Suprapubic skin (tissue), 4 donors: ENCODE measurements around the gene EPC2. TPM values are rescaled to one million over a fixed set of nuclear protein-coding genes. Genes with fewer than 3 reads are reported as not detected.

ENCODE experiments used
- DNase-seq, 2 donors: peaks; one replicate each; pipeline ENCODE4 v3.0.0-alpha.2; 2019; ENCODE audit warnings: low spot score in 2 of 2
- H3K27ac ChIP-seq: fragments of 200-600 bp; sonication (generic); one replicate; pipeline ENCODE4 v1.5.1; 2019
- H3K27me3 ChIP-seq: fragments of 200-600 bp; sonication (generic); one replicate; pipeline ENCODE4 v1.5.1; 2019
- H3K36me3 ChIP-seq: fragments of 200-600 bp; sonication (generic); one replicate; pipeline ENCODE4 v1.5.1; 2019
- H3K4me1 ChIP-seq: fragments of 200-600 bp; sonication (generic); one replicate; pipeline ENCODE4 v1.5.1; 2019
- H3K4me3 ChIP-seq: fragments of 200-600 bp; sonication (generic); one replicate; pipeline ENCODE4 v1.5.1; 2019; ENCODE audit warnings: mild to moderate bottlenecking
- H3K9me3 ChIP-seq: fragments of 200-600 bp; sonication (generic); one replicate; pipeline ENCODE4 v1.5.1; 2019
- CTCF ChIP-seq, 2 donors: fragments of 200-600 bp in 1 of 2; fragments of 450-650 bp in 1 of 2; sonication (generic) in 1 of 2; IDR thresholded peaks; one replicate each; pipeline ENCODE4 v1.5.1; 2016 to 2019; ENCODE audit warnings: antibody characterized with exemption in 2 of 2, mild to moderate bottlenecking in 1 of 2, moderate library complexity in 1 of 2
- EP300 ChIP-seq: sonication (generic); formaldehyde crosslinking; IDR thresholded peaks from one replicate; pipeline ENCODE4 v1.6.1; 2017; ENCODE audit warnings: antibody characterized with exemption
- POLR2A ChIP-seq, 2 donors: fragments of 450-650 bp; IDR thresholded peaks; one replicate each; pipeline ENCODE4 v1.6.1; 2017; ENCODE audit warnings: antibody characterized with exemption in 2 of 2, mild to moderate bottlenecking in 2 of 2, moderate library complexity in 2 of 2
- POLR2AphosphoS5 ChIP-seq, 3 donors: sonication (generic); formaldehyde crosslinking; IDR thresholded peaks; one replicate each; pipeline ENCODE4 v1.6.1; 2017; ENCODE audit warnings: antibody characterized with exemption in 3 of 3
- WGBS: methylation state at CpG from one replicate; pipeline ENCODE4 v1.1.5; 2018; 5-methylcytosine and 5-hydroxymethylcytosine counted together
- total RNA-seq, 4 donors: library from RNA; depleted of rRNA; stranded (reverse); fragments of >200 nt; gene quantifications; one replicate each; pipeline ENCODE4 v1.1.0, GENCODE V29; 2016

The EPC2 gene
- total RNA-seq, 4 donors from 2014 or later: 22.9 to 30.3 (median 26.9) TPM

GRCh38 chr2:148664229-148664628 is 19.7 kb downstream of the EPC2 start:
- H3K4me1 ChIP-seq: peaks cover 26% of the 10 kb centered on the region
- H3K36me3 ChIP-seq: no peaks in the 10 kb centered on the region
- no peak overlapping the region for H3K27ac ChIP-seq
- H3K4me3 ChIP-seq: no peak overlapping the region
- H3K9me3 ChIP-seq: no peaks in the 10 kb centered on the region
- no peaks in the 10 kb centered on the region for H3K27me3 ChIP-seq
- DNase-seq: no peak
- TF ChIP-seq POLR2AphosphoS5 (IDR thresholded peaks at IDR 0.05) (no peak), POLR2A (IDR thresholded peaks at IDR 0.05) (no peak), EP300 (no peak), CTCF (IDR thresholded peaks at IDR 0.05) (no peak)
- 91% methylated on average over 8 of the region's 8 CpGs for WGBS

GRCh38 chr2:148666555-148666954 is 22.0 kb downstream of the EPC2 start:
- H3K9me3 ChIP-seq: no peaks in the 10 kb centered on the region
- DNase-seq: no peak
- H3K4me1 ChIP-seq: peaks cover 26% of the 10 kb centered on the region
- no peak overlapping the region for H3K27ac ChIP-seq
- no peak for TF ChIP-seq POLR2AphosphoS5 (IDR thresholded peaks at IDR 0.05)
- TF ChIP-seq CTCF (IDR thresholded peaks at IDR 0.05): no peak
- no peak for TF ChIP-seq EP300
- TF ChIP-seq POLR2A (IDR thresholded peaks at IDR 0.05): no peak
- no peaks in the 10 kb centered on the region for H3K27me3 ChIP-seq
- H3K4me3 ChIP-seq: no peak overlapping the region
- no peaks in the 10 kb centered on the region for H3K36me3 ChIP-seq

- TF ChIP-seq CTCF (IDR thresholded peaks at IDR 0.05): no peak
- no peak for TF ChIP-seq POLR2A (IDR thresholded peaks at IDR 0.05)
- no peak for TF ChIP-seq POLR2AphosphoS5 (IDR thresholded peaks at IDR 0.05)
- no peak for TF ChIP-seq EP300
- Histone ChIP-seq H3K27ac (no peak overlapping the region), H3K9me3 (no peaks in the 10 kb centered on the region), H3K4me3 (no peak overlapping the region), H3K27me3 (no peaks in the 10 kb centered on the region), H3K36me3 (no peaks in the 10 kb centered on the region), H3K4me1 (peaks cover 26% of the 10 kb centered on the region)
- DNase-seq: no peak
- 64% methylated on average over 4 of the region's 4 CpGs for WGBS
Observed at GRCh38 chr2:148667113-148667836, 22.7 kb downstream of the EPC2 start.

- H3K27me3 ChIP-seq: no peaks in the 10 kb centered on the region
- no peaks in the 10 kb centered on the region for H3K36me3 ChIP-seq
- no peaks in the 10 kb centered on the region for H3K9me3 ChIP-seq
- WGBS: 58% methylated on average over 1 of the region's 1 CpG
- no peak for DNase-seq
- peaks cover 33% of the 10 kb centered on the region for H3K4me1 ChIP-seq
- H3K4me3 ChIP-seq: no peak overlapping the region
- no peak overlapping the region for H3K27ac ChIP-seq
- TF ChIP-seq CTCF (IDR thresholded peaks at IDR 0.05) (no peak), POLR2AphosphoS5 (IDR thresholded peaks at IDR 0.05) (no peak), EP300 (no peak), POLR2A (IDR thresholded peaks at IDR 0.05) (no peak)
Observed at GRCh38 chr2:148670773-148671172, 26.2 kb downstream of the EPC2 start.

GRCh38 chr2:148674063-148675020 is 29.8 kb downstream of the EPC2 start:
- no peak for TF ChIP-seq POLR2A (IDR thresholded peaks at IDR 0.05)
- TF ChIP-seq CTCF (IDR thresholded peaks at IDR 0.05): peak in 1 of 2 donors; percentile 38
- TF ChIP-seq EP300: no peak
- TF ChIP-seq POLR2AphosphoS5 (IDR thresholded peaks at IDR 0.05): no peak
- DNase-seq: no peak
- 61% methylated on average over 2 of the region's 2 CpGs for WGBS

More at GRCh38 chr2:148674063-148675020, 29.8 kb downstream of the EPC2 start:
- Histone ChIP-seq H3K4me3 (no peak overlapping the region), H3K36me3 (no peaks in the 10 kb centered on the region), H3K27me3 (no peaks in the 10 kb centered on the region), H3K9me3 (no peaks in the 10 kb centered on the region), H3K4me1 (peaks cover 19% of the 10 kb centered on the region), H3K27ac (no peak overlapping the region)
